ENCODE data around the gene GSN. TPM values are rescaled to one million over a fixed set of nuclear protein-coding genes. Genes with fewer than 3 reads are reported as not detected.
A peak's percentile ranks its signal among the peaks of the same experiment; 100 is the strongest.

The GSN gene
- total RNA-seq, 1 donor from 2014 or later: 342 TPM

DNA sequence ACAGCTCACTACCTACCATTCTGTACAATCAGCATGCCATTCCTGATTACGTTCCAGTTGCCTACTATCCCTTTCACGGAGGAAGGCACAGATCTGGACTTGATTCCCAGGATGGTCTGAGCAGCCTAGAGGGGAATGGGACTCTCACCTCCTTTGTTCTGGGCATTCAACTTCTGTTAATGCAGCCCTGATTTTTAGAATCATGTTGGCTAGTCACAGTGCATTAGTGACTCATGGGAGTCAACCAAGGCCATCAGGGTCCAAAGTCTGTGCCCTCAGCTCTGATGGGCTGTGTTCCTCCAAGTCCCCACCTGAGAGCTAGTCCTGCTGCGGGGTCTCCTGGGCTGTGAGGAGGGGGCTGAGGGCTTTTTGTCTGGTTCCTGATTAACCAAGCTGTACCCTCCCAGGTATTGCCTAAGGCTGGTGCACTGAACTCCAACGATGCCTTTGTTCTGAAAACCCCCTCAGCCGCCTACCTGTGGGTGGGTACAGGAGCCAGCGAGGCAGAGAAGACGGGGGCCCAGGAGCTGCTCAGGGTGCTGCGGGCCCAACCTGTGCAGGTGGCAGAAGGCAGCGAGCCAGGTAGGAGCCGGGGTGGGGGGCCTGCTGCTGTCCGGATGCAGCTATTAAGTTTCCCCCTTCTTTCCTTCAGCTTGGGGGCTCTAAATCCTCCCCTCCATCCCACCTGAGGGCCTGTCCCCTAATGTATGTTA is 59.1 kb downstream of the GSN start:
- Histone ChIP-seq H3K27ac (ENCODE audit: low read depth, low read length) (peak overlapping the region; percentile 85), H3K9me3 (ENCODE audit: control insufficient read depth in 3 of 3, low read length in 3 of 3) (no peaks in the 10 kb centered on the region), H3K27me3 (ENCODE audit: control insufficient read depth in 3 of 3, insufficient read depth in 3 of 3, low read length in 3 of 3) (no peaks in the 10 kb centered on the region), H3K36me3 (ENCODE audit: control insufficient read depth in 3 of 3, insufficient read depth in 3 of 3, low read length in 3 of 3) (peaks cover 64 to 80% (median 73%) of the 10 kb centered on the region in 3 donors), H3K4me1 (ENCODE audit: control insufficient read depth in 3 of 3, insufficient read depth in 3 of 3, low read length in 3 of 3) (peaks cover 31 to 43% (median 36%) of the 10 kb centered on the region in 3 donors), H3K9ac (ENCODE audit: low read depth in 1 of 3, low read length in 3 of 3) (peak overlapping the region; percentile 34 to 69 (median 68)), H3K4me3 (ENCODE audit: low read length in 3 of 3) (peak overlapping the region in 2 of 3 donors; percentile 20 to 61)

DNA sequence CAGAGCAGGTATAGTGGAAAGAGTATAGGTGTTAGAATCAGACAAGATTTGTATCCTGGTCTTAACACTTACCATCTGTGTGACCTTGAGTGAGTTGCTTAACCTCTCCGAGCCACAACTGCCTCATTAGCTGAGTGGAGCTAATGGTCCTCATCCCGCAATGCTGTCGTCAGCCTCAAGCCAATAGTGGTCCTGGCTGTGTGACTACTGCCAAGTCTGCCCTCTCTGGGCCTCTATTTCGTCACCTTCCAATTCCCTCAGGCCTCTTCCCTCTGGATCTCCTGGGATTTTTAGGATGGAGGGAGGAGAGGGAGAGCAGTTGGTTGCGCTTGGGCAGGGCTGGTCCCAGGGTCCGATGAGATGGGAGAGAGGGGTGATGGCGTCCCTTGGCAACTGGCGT is 60.5 kb downstream of the GSN start:
- peak overlapping the region in 1 of 3 donors; percentile 8 for H3K9ac ChIP-seq (ENCODE audit: low read depth in 1 of 3, low read length in 3 of 3)
- peaks cover 31 to 49% (median 40%) of the 10 kb centered on the region in 3 donors for H3K4me1 ChIP-seq (ENCODE audit: control insufficient read depth in 3 of 3, insufficient read depth in 3 of 3, low read length in 3 of 3)
- no peaks in the 10 kb centered on the region for H3K9me3 ChIP-seq (ENCODE audit: control insufficient read depth in 3 of 3, low read length in 3 of 3)
- no peaks in the 10 kb centered on the region for H3K27me3 ChIP-seq (ENCODE audit: control insufficient read depth in 3 of 3, insufficient read depth in 3 of 3, low read length in 3 of 3)
- no peak overlapping the region for H3K4me3 ChIP-seq (ENCODE audit: low read length in 3 of 3)
- no peak overlapping the region for H3K27ac ChIP-seq (ENCODE audit: low read depth, low read length)
- H3K36me3 ChIP-seq (ENCODE audit: control insufficient read depth in 3 of 3, insufficient read depth in 3 of 3, low read length in 3 of 3): peaks cover 69 to 83% (median 74%) of the 10 kb centered on the region in 3 donors

DNA sequence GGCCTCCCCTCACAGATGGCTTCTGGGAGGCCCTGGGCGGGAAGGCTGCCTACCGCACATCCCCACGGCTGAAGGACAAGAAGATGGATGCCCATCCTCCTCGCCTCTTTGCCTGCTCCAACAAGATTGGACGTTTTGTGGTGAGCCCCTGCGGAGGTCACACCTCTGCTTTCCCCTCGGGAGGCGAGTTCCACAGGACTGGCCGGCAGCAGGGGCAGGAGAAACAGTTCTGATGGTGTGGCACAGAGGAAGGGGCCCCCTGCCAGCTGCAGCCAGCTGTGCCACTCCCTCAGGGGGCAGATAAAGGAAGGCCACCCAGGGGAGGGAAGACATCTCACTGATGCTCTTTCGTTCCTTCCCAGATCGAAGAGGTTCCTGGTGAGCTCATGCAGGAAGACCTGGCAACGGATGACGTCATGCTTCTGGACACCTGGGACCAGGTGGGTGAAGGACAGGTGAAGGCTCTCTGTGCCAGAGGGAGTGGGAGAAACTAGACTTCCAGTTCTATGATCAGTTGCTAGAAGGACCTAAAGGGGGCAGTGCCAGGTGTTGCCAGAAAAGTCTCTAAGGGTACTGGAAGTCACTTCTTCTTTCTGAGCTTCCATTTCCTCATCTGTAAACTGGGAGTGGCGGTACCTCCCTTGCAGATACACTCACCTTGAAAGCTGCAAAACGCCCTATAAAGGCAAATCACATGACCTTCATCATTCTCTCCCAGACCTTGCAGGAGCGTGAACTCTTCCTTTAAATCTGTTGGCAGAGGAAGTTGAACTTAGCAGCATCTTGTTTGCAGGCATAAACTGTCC is 61.1 kb downstream of the GSN start:
- H3K36me3 ChIP-seq (ENCODE audit: control insufficient read depth in 3 of 3, insufficient read depth in 3 of 3, low read length in 3 of 3): peaks cover 67 to 88% (median 73%) of the 10 kb centered on the region in 3 donors

DNA sequence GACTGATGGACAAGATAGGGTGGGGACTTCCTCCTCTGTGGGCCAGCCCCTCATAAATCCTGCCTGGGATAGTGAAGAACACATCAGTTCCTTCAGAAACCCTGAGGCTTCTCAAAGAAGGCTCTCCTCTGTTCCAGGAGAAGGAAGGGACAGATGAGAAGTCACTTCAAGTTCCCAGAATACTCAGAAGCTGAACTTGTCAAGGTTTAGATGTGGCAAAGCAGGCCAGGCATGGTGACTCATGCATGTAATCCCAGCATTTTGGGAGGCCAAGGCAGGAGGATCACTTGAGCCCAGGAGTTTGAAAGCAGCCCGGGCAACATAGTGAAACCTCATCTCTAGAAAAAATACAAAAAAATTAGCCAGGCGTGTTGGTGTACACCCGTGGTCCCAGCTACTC is 63.6 kb downstream of the GSN start:
- H3K27ac ChIP-seq (ENCODE audit: low read depth, low read length): peak overlapping the region; percentile 39
- H3K27me3 ChIP-seq (ENCODE audit: control insufficient read depth in 3 of 3, insufficient read depth in 3 of 3, low read length in 3 of 3): no peaks in the 10 kb centered on the region
- no peak overlapping the region for H3K4me3 ChIP-seq (ENCODE audit: low read length in 3 of 3)
- no peaks in the 10 kb centered on the region for H3K9me3 ChIP-seq (ENCODE audit: control insufficient read depth in 3 of 3, low read length in 3 of 3)
- no peak overlapping the region for H3K9ac ChIP-seq (ENCODE audit: low read depth in 1 of 3, low read length in 3 of 3)
- peaks cover 11 to 26% (median 14%) of the 10 kb centered on the region in 3 donors for H3K4me1 ChIP-seq (ENCODE audit: control insufficient read depth in 3 of 3, insufficient read depth in 3 of 3, low read length in 3 of 3)
- H3K36me3 ChIP-seq (ENCODE audit: control insufficient read depth in 3 of 3, insufficient read depth in 3 of 3, low read length in 3 of 3): peaks cover 46 to 77% (median 66%) of the 10 kb centered on the region in 3 donors

More for the DNA sequence above, 61.1 kb downstream of the GSN start:
- Histone ChIP-seq H3K4me3 (ENCODE audit: low read length in 3 of 3) (no peak overlapping the region), H3K4me1 (ENCODE audit: control insufficient read depth in 3 of 3, insufficient read depth in 3 of 3, low read length in 3 of 3) (peaks cover 31 to 48% (median 39%) of the 10 kb centered on the region in 3 donors), H3K9ac (ENCODE audit: low read depth in 1 of 3, low read length in 3 of 3) (peak overlapping the region in 2 of 3 donors; percentile 2 to 8), H3K27ac (ENCODE audit: low read depth, low read length) (no peak overlapping the region), H3K9me3 (ENCODE audit: control insufficient read depth in 3 of 3, low read length in 3 of 3) (no peaks in the 10 kb centered on the region), H3K27me3 (ENCODE audit: control insufficient read depth in 3 of 3, insufficient read depth in 3 of 3, low read length in 3 of 3) (no peaks in the 10 kb centered on the region)

DNA sequence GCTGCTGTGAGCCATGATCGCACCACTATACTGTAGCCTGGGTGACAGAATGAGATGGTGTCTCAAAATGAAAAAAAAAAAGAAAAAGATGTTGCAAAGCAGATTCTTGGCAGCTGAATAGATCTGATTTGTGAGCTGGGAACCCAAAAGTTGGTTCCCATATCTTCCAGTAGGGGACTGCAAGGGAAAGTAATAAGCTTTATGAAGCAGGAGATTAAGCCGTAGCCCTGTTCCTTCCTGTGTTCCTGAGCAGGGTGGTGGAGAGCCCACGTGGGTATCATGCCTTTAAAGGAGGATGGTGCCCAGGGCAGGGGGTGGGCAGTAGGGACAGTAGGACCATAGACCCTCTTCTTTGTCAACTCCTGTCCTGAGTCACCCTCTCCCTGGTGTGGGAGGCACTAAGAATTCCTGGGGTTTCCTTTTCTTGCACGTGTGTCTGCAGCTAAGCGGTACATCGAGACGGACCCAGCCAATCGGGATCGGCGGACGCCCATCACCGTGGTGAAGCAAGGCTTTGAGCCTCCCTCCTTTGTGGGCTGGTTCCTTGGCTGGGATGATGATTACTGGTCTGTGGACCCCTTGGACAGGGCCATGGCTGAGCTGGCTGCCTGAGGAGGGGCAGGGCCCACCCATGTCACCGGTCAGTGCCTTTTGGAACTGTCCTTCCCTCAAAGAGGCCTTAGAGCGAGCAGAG is 64.2 kb downstream of the GSN start:
- Histone ChIP-seq H3K27me3 (ENCODE audit: control insufficient read depth in 3 of 3, insufficient read depth in 3 of 3, low read length in 3 of 3) (no peaks in the 10 kb centered on the region), H3K36me3 (ENCODE audit: control insufficient read depth in 3 of 3, insufficient read depth in 3 of 3, low read length in 3 of 3) (peaks cover 41 to 71% (median 60%) of the 10 kb centered on the region in 3 donors), H3K9me3 (ENCODE audit: control insufficient read depth in 3 of 3, low read length in 3 of 3) (no peaks in the 10 kb centered on the region), H3K4me3 (ENCODE audit: low read length in 3 of 3) (no peak overlapping the region), H3K9ac (ENCODE audit: low read depth in 1 of 3, low read length in 3 of 3) (peak overlapping the region in 1 of 3 donors; percentile 47), H3K27ac (ENCODE audit: low read depth, low read length) (peak overlapping the region; percentile 39), H3K4me1 (ENCODE audit: control insufficient read depth in 3 of 3, insufficient read depth in 3 of 3, low read length in 3 of 3) (peaks cover 5 to 20% (median 8%) of the 10 kb centered on the region in 3 donors)

DNA sequence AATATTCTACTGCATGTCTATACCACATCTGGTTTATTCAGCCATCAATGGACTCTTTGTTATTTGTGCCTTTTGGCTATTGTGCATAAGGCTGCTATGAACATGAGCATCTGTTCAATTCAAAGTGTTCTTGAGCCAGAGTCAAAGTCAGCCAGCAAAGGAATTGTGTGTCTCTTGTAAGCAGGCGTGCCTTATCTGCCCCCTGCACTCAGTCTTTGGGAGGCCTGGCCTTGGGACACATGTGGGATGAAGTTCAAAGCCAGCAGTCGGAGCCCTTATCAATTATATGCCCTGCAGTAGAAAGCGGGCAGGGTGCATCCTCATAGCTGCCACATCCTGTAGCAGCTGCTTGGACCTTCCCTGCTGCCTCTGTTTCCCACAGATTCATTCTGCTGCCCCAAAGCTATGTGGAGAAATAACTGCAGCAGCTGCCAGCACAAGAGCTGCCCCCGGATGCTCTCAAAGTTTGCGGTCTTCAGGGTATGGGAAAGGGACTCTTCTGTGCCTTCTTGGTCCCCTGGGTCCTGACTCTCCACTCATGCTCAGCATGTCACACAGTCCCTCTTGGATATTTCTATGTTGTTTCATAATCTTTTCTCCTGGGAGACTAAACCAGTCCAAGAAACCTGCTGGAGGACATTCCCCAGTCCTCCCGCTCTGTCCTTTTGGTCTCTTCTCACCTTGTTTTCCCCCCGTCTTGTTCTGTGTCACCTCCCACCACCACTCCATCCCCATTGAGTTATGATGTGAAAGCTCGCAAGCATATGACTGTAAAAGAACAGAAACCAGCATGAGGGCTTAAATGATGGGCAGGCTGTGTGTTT is 66.2 kb downstream of the GSN start:
- H3K36me3 ChIP-seq (ENCODE audit: control insufficient read depth in 3 of 3, insufficient read depth in 3 of 3, low read length in 3 of 3): peaks cover 35 to 63% (median 48%) of the 10 kb centered on the region in 3 donors
- peak overlapping the region; percentile 46 for H3K27ac ChIP-seq (ENCODE audit: low read depth, low read length)
- no peak overlapping the region for H3K4me3 ChIP-seq (ENCODE audit: low read length in 3 of 3)
- H3K9ac ChIP-seq (ENCODE audit: low read depth in 1 of 3, low read length in 3 of 3): no peak overlapping the region
- H3K27me3 ChIP-seq (ENCODE audit: control insufficient read depth in 3 of 3, insufficient read depth in 3 of 3, low read length in 3 of 3): no peaks in the 10 kb centered on the region
- H3K9me3 ChIP-seq (ENCODE audit: control insufficient read depth in 3 of 3, low read length in 3 of 3): no peaks in the 10 kb centered on the region
- H3K4me1 ChIP-seq (ENCODE audit: control insufficient read depth in 3 of 3, insufficient read depth in 3 of 3, low read length in 3 of 3): peaks cover 7 to 20% (median 8%) of the 10 kb centered on the region in 3 donors

DNA sequence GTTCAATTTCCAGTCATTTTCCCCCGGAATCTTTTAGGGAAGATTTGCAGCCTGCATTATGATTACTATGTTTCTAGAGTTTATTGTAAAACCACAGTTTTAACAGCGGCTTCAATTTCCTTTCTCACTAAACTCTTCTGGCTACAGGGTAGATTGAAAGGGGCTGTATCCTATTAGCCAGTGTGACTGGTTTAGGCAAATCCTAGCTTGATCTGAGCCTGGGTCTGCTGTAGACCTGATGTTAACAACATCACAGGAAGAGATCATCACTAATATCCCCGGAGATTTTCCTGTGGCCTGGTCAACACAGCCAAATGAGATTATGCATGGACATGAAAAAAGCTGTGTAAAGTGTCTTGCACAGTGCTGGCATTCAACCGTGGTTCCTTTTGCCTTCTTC is 68.7 kb downstream of the GSN start:
- H3K9me3 ChIP-seq (ENCODE audit: control insufficient read depth in 3 of 3, low read length in 3 of 3): no peaks in the 10 kb centered on the region
- peak overlapping the region; percentile 41 for H3K27ac ChIP-seq (ENCODE audit: low read depth, low read length)
- no peaks in the 10 kb centered on the region for H3K27me3 ChIP-seq (ENCODE audit: control insufficient read depth in 3 of 3, insufficient read depth in 3 of 3, low read length in 3 of 3)
- H3K36me3 ChIP-seq (ENCODE audit: control insufficient read depth in 3 of 3, insufficient read depth in 3 of 3, low read length in 3 of 3): peaks cover 19 to 39% (median 35%) of the 10 kb centered on the region in 3 donors
- H3K4me3 ChIP-seq (ENCODE audit: low read length in 3 of 3): no peak overlapping the region
- H3K9ac ChIP-seq (ENCODE audit: low read depth in 1 of 3, low read length in 3 of 3): no peak overlapping the region
- peaks cover 16 to 25% (median 24%) of the 10 kb centered on the region in 3 donors for H3K4me1 ChIP-seq (ENCODE audit: control insufficient read depth in 3 of 3, insufficient read depth in 3 of 3, low read length in 3 of 3)

DNA sequence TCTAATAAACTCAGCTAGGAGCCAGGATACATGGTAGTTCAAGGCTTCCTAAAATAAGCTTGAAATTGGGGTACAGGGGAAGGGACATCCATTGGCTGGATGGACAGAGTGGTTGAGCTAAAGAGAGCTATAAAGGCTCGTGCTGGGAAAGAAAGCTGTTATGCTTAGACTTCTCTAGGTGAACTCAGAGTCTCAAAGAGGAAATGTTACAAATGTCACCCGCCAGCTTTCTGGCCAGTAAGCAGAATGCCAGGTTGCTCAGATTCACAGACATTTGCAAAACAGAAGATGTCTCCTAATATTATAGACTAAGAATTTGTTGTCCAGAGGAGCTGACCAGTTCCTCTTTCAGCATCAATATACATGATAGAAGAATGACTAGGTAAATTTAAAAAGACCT is 71.5 kb downstream of the GSN start:
- H3K9me3 ChIP-seq (ENCODE audit: control insufficient read depth in 3 of 3, low read length in 3 of 3): no peaks in the 10 kb centered on the region
- H3K4me1 ChIP-seq (ENCODE audit: control insufficient read depth in 3 of 3, insufficient read depth in 3 of 3, low read length in 3 of 3): peaks cover 22 to 32% (median 25%) of the 10 kb centered on the region in 3 donors
- peaks cover 11 to 26% (median 18%) of the 10 kb centered on the region in 3 donors for H3K36me3 ChIP-seq (ENCODE audit: control insufficient read depth in 3 of 3, insufficient read depth in 3 of 3, low read length in 3 of 3)
- no peak overlapping the region for H3K9ac ChIP-seq (ENCODE audit: low read depth in 1 of 3, low read length in 3 of 3)
- H3K27me3 ChIP-seq (ENCODE audit: control insufficient read depth in 3 of 3, insufficient read depth in 3 of 3, low read length in 3 of 3): no peaks in the 10 kb centered on the region
- H3K4me3 ChIP-seq (ENCODE audit: low read length in 3 of 3): no peak overlapping the region
- H3K27ac ChIP-seq (ENCODE audit: low read depth, low read length): peak overlapping the region; percentile 55

All from skeletal muscle tissue (tissue), 4 donors.